GM23338 (cell line): ENCODE data around the gene EDNRA. TPM values are rescaled to one million over a fixed set of nuclear protein-coding genes. Genes with fewer than 3 reads are reported as not detected.

Experiments used
- ATAC-seq: fragments of 200-7000 bp; cut with Tn5 transposase; 3 replicates; pipeline ENCODE4 v1.9.1; 2020
- DNase-seq: peaks from one replicate; pipeline ENCODE4 v3.0.0-alpha.2; 2015; ENCODE audit warnings: low spot score
- H2AFZ ChIP-seq: fragments of 200-600 bp; sonication (generic); 2 replicates; pipeline ENCODE4 v1.8.0; 2016; ENCODE audit warnings: antibody characterized with exemption, mild to moderate bottlenecking, moderate library complexity
- H3F3A ChIP-seq: fragments of 200-600 bp; sonication (generic); replicated peaks from 2 replicates; pipeline ENCODE4 v1.8.0; 2017; ENCODE audit warnings: antibody characterized with exemption, mixed run types, low read depth
- H3K27ac ChIP-seq: fragments of 200-600 bp; sonication (generic); 2 replicates; pipeline ENCODE4 v1.6.1; 2016; ENCODE audit warnings: low read depth
- H3K27me3 ChIP-seq: fragments of 200-600 bp; sonication (generic); 2 replicates; pipeline ENCODE4 v1.8.0; 2016; ENCODE audit warnings: mild to moderate bottlenecking, mixed run types, moderate library complexity; ENCODE audit not compliant: insufficient read depth
- H3K36me3 ChIP-seq: fragments of 200-600 bp; sonication (generic); 2 replicates; pipeline ENCODE4 v1.8.0; 2016; ENCODE audit warnings: mild to moderate bottlenecking; ENCODE audit not compliant: insufficient read depth
- H3K4me1 ChIP-seq: fragments of 200-600 bp; sonication (generic); 2 replicates; pipeline ENCODE4 v1.8.0; 2016; ENCODE audit warnings: mild to moderate bottlenecking, moderate library complexity; ENCODE audit not compliant: insufficient read depth
- H3K4me2 ChIP-seq: fragments of 200-600 bp; sonication (generic); 2 replicates; pipeline ENCODE4 v1.7.1; 2017; ENCODE audit warnings: mixed run types
- H3K4me3 ChIP-seq: fragments of 200-600 bp; sonication (generic); 2 replicates; pipeline ENCODE4 v1.6.1; 2016; ENCODE audit warnings: mixed run types
- H3K79me2 ChIP-seq: fragments of 200-600 bp; sonication (generic); replicated peaks from 2 replicates; pipeline ENCODE4 v1.8.0; 2017; ENCODE audit warnings: mild to moderate bottlenecking; ENCODE audit not compliant: insufficient read depth
- H3K9me2 ChIP-seq: fragments of 200-600 bp; sonication (generic); 2 replicates; pipeline ENCODE4 v1.8.0; 2017; ENCODE audit not compliant: insufficient read depth
- H4K20me1 ChIP-seq: fragments of 200-600 bp; sonication (generic); replicated peaks from 2 replicates; pipeline ENCODE4 v1.8.0; 2017; ENCODE audit warnings: mild to moderate bottlenecking; ENCODE audit not compliant: insufficient read depth
- H3K27ac Mint-ChIP-seq: 2 replicates; pipeline ENCODE4 v1.8.0; 2020; ENCODE audit warnings: inconsistent platforms, mild to moderate bottlenecking, moderate library complexity, mixed read lengths
- H3K27me3 Mint-ChIP-seq: 3 replicates; pipeline ENCODE4 v1.8.0; 2022; ENCODE audit warnings: low read depth, mild to moderate bottlenecking, moderate library complexity, mixed read lengths, inconsistent platforms; ENCODE audit not compliant: insufficient read depth, poor library complexity
- H3K36me3 Mint-ChIP-seq: 3 replicates; pipeline ENCODE4 v1.8.0; 2021; ENCODE audit warnings: low read depth, mild to moderate bottlenecking, inconsistent platforms, moderate library complexity, mixed read lengths
- H3K4me1 Mint-ChIP-seq: 3 replicates; pipeline ENCODE4 v1.8.0; 2020; ENCODE audit warnings: mild to moderate bottlenecking, inconsistent platforms, mixed read lengths
- H3K4me3 Mint-ChIP-seq: 3 replicates; pipeline ENCODE4 v1.8.0; 2021; ENCODE audit warnings: moderate library complexity, mild to moderate bottlenecking, inconsistent platforms, mixed read lengths
- H3K9me3 Mint-ChIP-seq: 3 replicates; pipeline ENCODE4 v1.8.0; 2020; ENCODE audit warnings: moderate library complexity, mild to moderate bottlenecking, inconsistent platforms, mixed read lengths
- CREB1 ChIP-seq: fragments of 250-450 bp; sonication (Bioruptor Pico); IDR thresholded peaks from 2 replicates; pipeline ENCODE4 v1.5.0; 2020; ENCODE audit warnings: low read depth, mild to moderate bottlenecking, moderate library complexity
- CTCF ChIP-seq, 2 experiments: fragments of 200-600 bp in 1 of 2; sonication (generic) in 1 of 2; conservative IDR thresholded peaks; 2 replicates each; pipeline versions ENCODE4 v1.5.1 to v1.6.1; 2016 to 2017; ENCODE audit warnings: antibody characterized with exemption in 2 of 2, low read depth in 2 of 2, mild to moderate bottlenecking in 2 of 2, moderate library complexity in 1 of 2
- EZH2 ChIP-seq: fragments of 200-600 bp; sonication (generic); IDR thresholded peaks from one replicate; pipeline ENCODE4 v1.8.0; 2017; ENCODE audit warnings: antibody characterized with exemption, mild to moderate bottlenecking, low read depth; ENCODE audit not compliant: unreplicated experiment
- EZH2phosphoT487 ChIP-seq: fragments of 200-600 bp; sonication (generic); IDR thresholded peaks from one replicate; pipeline ENCODE4 v1.8.1; 2018; ENCODE audit warnings: antibody characterized with exemption; ENCODE audit not compliant: unreplicated experiment
- JUNB ChIP-seq: IDR thresholded peaks from one replicate; pipeline ENCODE4 v1.6.1; 2016; ENCODE audit warnings: antibody characterized with exemption; ENCODE audit not compliant: unreplicated experiment
- NANOG ChIP-seq: IDR thresholded peaks from 2 replicates; pipeline ENCODE4 v1.6.1; 2016; ENCODE audit warnings: antibody characterized with exemption, borderline replicate concordance
- POLR2AphosphoS5 ChIP-seq: IDR thresholded peaks from 2 replicates; pipeline ENCODE4 v1.6.1; 2016; ENCODE audit warnings: antibody characterized with exemption, low read depth
- REST ChIP-seq: IDR thresholded peaks from one replicate; pipeline ENCODE4 v1.6.1; 2018; ENCODE audit warnings: antibody characterized with exemption; ENCODE audit not compliant: unreplicated experiment
- STAT1 ChIP-seq: IDR thresholded peaks from one replicate; pipeline ENCODE4 v1.6.1; 2016; ENCODE audit warnings: antibody characterized with exemption; ENCODE audit not compliant: unreplicated experiment
- ZNF114 ChIP-seq: fragments of 250-450 bp; sonication (Bioruptor Pico); IDR thresholded peaks from 2 replicates; pipeline ENCODE4 v1.5.0; 2020; ENCODE audit warnings: mild to moderate bottlenecking, moderate library complexity
- ZNF462 ChIP-seq: fragments of 250-450 bp; sonication (Bioruptor Pico); IDR thresholded peaks from 2 replicates; pipeline ENCODE4 v1.5.0; 2020; ENCODE audit warnings: mild to moderate bottlenecking, moderate library complexity
- polyA plus RNA-seq: library from polyadenylated mRNA; unstranded; fragments of >200 nt; fragmentation: Nextera tagmentation; extraction: Ambion mirVana; gene quantifications from 2 replicates; pipeline ENCODE4 v1.2.1, GENCODE V29; 2016
- total RNA-seq: library from RNA; depleted of rRNA; stranded (reverse); fragments of >200 nt; shearing (Covaris generic); gene quantifications from 2 replicates; pipeline ENCODE4 v1.2.3, GENCODE V29; 2014

The EDNRA gene
- total and polyA plus RNA-seq, 2 experiments from 2014 or later, result 1.5 to 5.0 TPM

GRCh38 chr4:147479786-147480185 is 1.1 kb upstream of the EDNRA start:
- Histone ChIP-seq H3F3A (no peaks in the 10 kb centered on the region), H4K20me1 (no peaks in the 10 kb centered on the region; the same call in 1 of the 2 replicates), H3K79me2 (no peaks in the 10 kb centered on the region), H3K4me2 (no peak overlapping the region), H3K9me2 (0 out of 2 replicates have a peak, but pooled peaks cover 4% of the 10 kb centered on the region), H2AFZ (peak overlapping the region; percentile 100; the same call in 1 of the 2 replicates), H3K36me3 (no peaks in the 10 kb centered on the region), H3K27me3 (peaks cover 39% of the 10 kb centered on the region), H3K4me1 (peaks cover 4% of the 10 kb centered on the region; the same call in 1 of the 2 replicates), H3K27ac (no peak overlapping the region), H3K4me3 (no peak overlapping the region)
- Mint-ChIP-seq H3K4me1 (peaks cover 8% of the 10 kb centered on the region; the same call in 2 of the 3 replicates), H3K4me3 (no peak overlapping the region), H3K27me3 (peaks cover 21% of the 10 kb centered on the region), H3K36me3 (no peaks in the 10 kb centered on the region), H3K27ac (no peak overlapping the region), H3K9me3 (no peaks in the 10 kb centered on the region)
- TF ChIP-seq EZH2 (no peak), EZH2phosphoT487 (no peak), REST (no peak), CTCF (conservative IDR thresholded peaks at IDR 0.05; ENCODE audit: low read depth in 2 of 2) (no peak), CREB1 (CRISPR knock-in tag) (no peak), NANOG (no peak), POLR2AphosphoS5 (no peak), STAT1 (no peak), JUNB (no peak), ZNF114 (no peak), ZNF462 (CRISPR knock-in tag) (no peak)
- ATAC-seq (no peak), DNase-seq (no peak)
